ENCODE measurements around the gene ZNF669. TPM values are rescaled to one million over a fixed set of nuclear protein-coding genes. Genes with fewer than 3 reads are reported as not detected.

The ZNF669 gene
- total RNA-seq, 1 experiment from 2014 or later = 19.5 TPM

DNA sequence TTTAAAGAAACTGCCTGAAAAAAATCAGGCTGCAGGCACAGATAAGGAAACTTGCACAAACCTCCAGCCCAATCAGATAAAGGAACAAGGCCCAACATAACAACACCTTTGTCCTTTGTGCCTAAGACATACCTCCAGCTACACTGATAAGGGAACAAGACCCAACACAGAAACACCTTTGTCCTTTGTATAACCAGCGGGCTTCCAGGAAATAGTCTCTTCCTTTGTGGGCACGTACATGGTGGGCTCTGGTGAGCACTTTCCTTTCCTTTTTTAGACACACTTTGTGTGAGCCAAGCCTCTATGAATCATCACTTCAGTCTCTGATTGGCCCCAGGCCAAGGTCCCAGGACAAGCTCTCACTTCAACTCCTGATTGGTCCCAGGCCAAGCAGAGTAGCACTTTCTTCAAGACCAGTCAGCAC is 49.2 kb downstream of the ZNF669 start:
- no peak overlapping the region for H2BK15ac ChIP-seq (ENCODE audit: low read depth, low read length)
- no peak overlapping the region for H2BK5ac ChIP-seq (ENCODE audit: insufficient read length, low read length)
- Mint-ChIP-seq H3K36me3 (ENCODE audit: insufficient read depth in 1 of 3, low read depth in 3 of 3) (peaks cover 80 to 92% (median 83%) of the 10 kb centered on the region in 3 experiments), H3K4me1 (no peaks in the 10 kb centered on the region), H3K27me3 (ENCODE audit: low read depth) (no peaks in the 10 kb centered on the region; the same call in 1 of the 2 replicates), H3K27ac (no peak overlapping the region), H3K9me3 (peaks cover 91 to 93% of the 10 kb centered on the region in 2 experiments), H3K4me3 (no peak overlapping the region)
- H2AK5ac ChIP-seq (ENCODE audit: insufficient read length, low read length) = no peak overlapping the region
- no peak overlapping the region for H3K18ac ChIP-seq (ENCODE audit: insufficient read length, low read depth, low read length)
- DNase-seq = no peak
- H3K4me1 ChIP-seq (ENCODE audit: insufficient read depth, low read length) = no peaks in the 10 kb centered on the region
- WGBS (ENCODE audit: extremely low coverage, insufficient read length, low lambda C conversion rate) = no CpG with 5 or more reads among the region's 2 CpGs
- no peak overlapping the region for H3K14ac ChIP-seq (ENCODE audit: insufficient read depth, low read length)
- H4K5ac ChIP-seq (ENCODE audit: insufficient read length, low read depth, low read length) = no peak overlapping the region
- no peak overlapping the region for H3K23ac ChIP-seq (ENCODE audit: insufficient read length, low read depth, low read length)
- H3K27me3 ChIP-seq (ENCODE audit: insufficient read depth, low read length) = no peaks in the 10 kb centered on the region
- H4K91ac ChIP-seq (ENCODE audit: insufficient read length, low read depth, low read length) = no peak overlapping the region
- no peak overlapping the region for H2BK120ac ChIP-seq (ENCODE audit: low read depth, low read length, poor library complexity, severe bottlenecking)
- TF ChIP-seq, protein P1, sequence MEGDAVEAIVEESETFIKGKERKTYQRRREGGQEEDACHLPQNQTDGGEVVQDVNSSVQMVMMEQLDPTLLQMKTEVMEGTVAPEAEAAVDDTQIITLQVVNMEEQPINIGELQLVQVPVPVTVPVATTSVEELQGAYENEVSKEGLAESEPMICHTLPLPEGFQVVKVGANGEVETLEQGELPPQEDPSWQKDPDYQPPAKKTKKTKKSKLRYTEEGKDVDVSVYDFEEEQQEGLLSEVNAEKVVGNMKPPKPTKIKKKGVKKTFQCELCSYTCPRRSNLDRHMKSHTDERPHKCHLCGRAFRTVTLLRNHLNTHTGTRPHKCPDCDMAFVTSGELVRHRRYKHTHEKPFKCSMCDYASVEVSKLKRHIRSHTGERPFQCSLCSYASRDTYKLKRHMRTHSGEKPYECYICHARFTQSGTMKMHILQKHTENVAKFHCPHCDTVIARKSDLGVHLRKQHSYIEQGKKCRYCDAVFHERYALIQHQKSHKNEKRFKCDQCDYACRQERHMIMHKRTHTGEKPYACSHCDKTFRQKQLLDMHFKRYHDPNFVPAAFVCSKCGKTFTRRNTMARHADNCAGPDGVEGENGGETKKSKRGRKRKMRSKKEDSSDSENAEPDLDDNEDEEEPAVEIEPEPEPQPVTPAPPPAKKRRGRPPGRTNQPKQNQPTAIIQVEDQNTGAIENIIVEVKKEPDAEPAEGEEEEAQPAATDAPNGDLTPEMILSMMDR (conservative IDR thresholded peaks at IDR 0.05) = no peak
- H3K4me2 ChIP-seq (ENCODE audit: insufficient read depth, insufficient read length, low read length) = no peak overlapping the region
- H3K56ac ChIP-seq (ENCODE audit: insufficient read length, low read depth, low read length) = no peak overlapping the region
- H3K9ac ChIP-seq (ENCODE audit: extremely low read depth, insufficient read length, low read length) = no peak overlapping the region
- H3K27ac ChIP-seq (ENCODE audit: insufficient read length, low read depth, low read length) = no peak overlapping the region
- H4K8ac ChIP-seq (replicated peaks; ENCODE audit: insufficient read length, low read depth, low read length) = no peak overlapping the region
- no peak overlapping the region for H2BK20ac ChIP-seq (ENCODE audit: low read depth, low read length, poor library complexity, severe bottlenecking)
- H3T11ph ChIP-seq (ENCODE audit: low read length) = no peak overlapping the region
- peaks cover 32% of the 10 kb centered on the region for H3K9me3 ChIP-seq (ENCODE audit: control insufficient read depth, low read depth, low read length)
- peaks cover 2% of the 10 kb centered on the region for H3K23me2 ChIP-seq (ENCODE audit: insufficient read length, low read depth, low read length, poor library complexity, severe bottlenecking)
- no peak overlapping the region for H2BK12ac ChIP-seq (ENCODE audit: insufficient read length, low read depth, low read length)
- no peaks in the 10 kb centered on the region for H4K20me1 ChIP-seq (ENCODE audit: control insufficient read depth, insufficient read depth, insufficient read length)
- peaks cover 13% of the 10 kb centered on the region for H3K79me1 ChIP-seq (ENCODE audit: insufficient read depth, low read depth, low read length, poor library complexity, severe bottlenecking)
- no peak overlapping the region for H2AFZ ChIP-seq (ENCODE audit: low read length)
- no peak overlapping the region for H3K4ac ChIP-seq (ENCODE audit: low read depth, low read length)
- H3K79me2 ChIP-seq (ENCODE audit: insufficient read depth, low read length) = peaks cover 23% of the 10 kb centered on the region; the same call in 1 of the 2 replicates

Other genes starting within 250 kb of the ZNF669 start
- 41.9 and 44.3 TPM in 2 replicates for gene AHCTF1, start 172.4 kb downstream of the ZNF669 start, total RNA-seq (2021)
- gene ZNF695, start 96.3 kb downstream of the ZNF669 start, total RNA-seq (2021) = 22.3 and 22.4 TPM in 2 replicates
- 12.8 and 13.9 TPM in 2 replicates for gene ZNF670, start 25.5 kb downstream of the ZNF669 start, total RNA-seq (2021)
- 50.6 and 50.9 TPM in 2 replicates for gene ZNF124, start 67.7 kb upstream of the ZNF669 start, total RNA-seq (2021)
- gene VN1R5, start 151.7 kb upstream of the ZNF669 start, total RNA-seq (2021) = not detected in 2 replicates
- 66.5 and 72.9 TPM in 2 replicates for gene ZNF496, start 227.5 kb upstream of the ZNF669 start, total RNA-seq (2021)

All from H9 (cell line).